Adrenal gland (tissue), 12 donors: ENCODE results near the gene ZSCAN9. TPM values are rescaled to one million over a fixed set of nuclear protein-coding genes. Genes with fewer than 3 reads are reported as not detected.

Source experiments
- DNase-seq, 7 donors: peaks; one replicate each; pipeline ENCODE4 v3.0.0-alpha.2; 2019 to 2020
- H3K27ac ChIP-seq, 5 donors: fragments of 200-600 bp; sonication (generic) in 4 of 5; 1 replicate in 3 of 5; 2 replicates in 2 of 5; pipeline versions ENCODE4 v1.5.1 to v1.8.0; 2016 to 2020; ENCODE audit warnings: mild to moderate bottlenecking in 1 of 5
- H3K27me3 ChIP-seq: fragments of 200-600 bp; 2 replicates; pipeline ENCODE4 v1.8.0; 2021
- H3K36me3 ChIP-seq, 2 donors: fragments of 200-600 bp; replicated peaks in 1 of 2; 1 replicate in 1 of 2; 2 replicates in 1 of 2; pipeline versions ENCODE4 v1.5.1 to v1.8.0; 2018 to 2022
- H3K4me1 ChIP-seq, 2 donors: fragments of 200-600 bp; replicated peaks in 1 of 2; 1 replicate in 1 of 2; 2 replicates in 1 of 2; pipeline versions ENCODE4 v1.5.1 to v1.8.0; 2018 to 2021
- H3K4me3 ChIP-seq, 4 donors: fragments of 200-600 bp; sonication (generic) in 3 of 4; one replicate each; pipeline ENCODE4 v1.5.1; 2016 to 2018
- H3K9me3 ChIP-seq, 3 donors: fragments of 200-600 bp; sonication (generic) in 1 of 3; replicated peaks in 1 of 3; 1 replicate in 2 of 3; 2 replicates in 1 of 3; pipeline versions ENCODE4 v1.5.1 to v1.8.0; 2016 to 2021
- CTCF ChIP-seq, 6 experiments: fragments of 450-650 bp in 4 of 6; fragments of 200-600 bp in 2 of 6; sonication (generic) in 1 of 6; IDR thresholded peaks; 1 replicate in 5 of 6; 2 replicates in 1 of 6; pipeline versions ENCODE4 v1.5.1 to v1.8.0; 2016 to 2021; ENCODE audit warnings: antibody characterized with exemption in 6 of 6, mild to moderate bottlenecking in 2 of 6, moderate library complexity in 1 of 6
- POLR2A ChIP-seq, 2 donors: fragments of 450-650 bp; IDR thresholded peaks; one replicate each; pipeline ENCODE4 v1.6.1; 2017; ENCODE audit warnings: antibody characterized with exemption in 2 of 2, mild to moderate bottlenecking in 2 of 2, moderate library complexity in 1 of 2
- WGBS, 4 donors: extraction: QIAGEN DNeasy Blood & Tissue Kit in 2 of 4; methylation state at CpG; one replicate each; pipeline versions ENCODE4 v1.1.5 to v1.1.7; 2013 to 2017; 5-methylcytosine and 5-hydroxymethylcytosine counted together
- intact Hi-C, 2 donors: fragments of 100-400 bp; cut with DNase I; formaldehyde crosslinking; loops; one replicate each; pipeline versions ENCODE4 v1.14.1 to v1.15.0; 2022 to 2023
- polyA plus RNA-seq, 3 donors: library from polyadenylated mRNA; stranded (reverse); fragments of 200-250 nt in 2 of 3; fragments of 350-450 nt in 1 of 3; fragmentation: Illumina TruSeq in 1 of 3; extraction: RNeasy Lipid Tissue Mini Kit (QIAGEN cat#74804) in 1 of 3; gene quantifications; one replicate each; pipeline ENCODE4 v1.2.3, GENCODE V29; 2013 to 2014
- total RNA-seq, 9 donors: library from RNA; depleted of rRNA in 4 of 9; stranded (reverse); fragments of >200 nt in 4 of 9; fragments of 120-200 nt in 1 of 9; fragmentation: NEBNext Ultra II Directional in 1 of 9; extraction: Animal tissue kit (Norgen Biotek cat#: 25700) in 1 of 9; gene quantifications; one replicate each; pipeline versions ENCODE4 v1.1.0 to v1.2.4, GENCODE V29; 2013 to 2023
- donor health status: healthy with polysubstance abuse.
- donor health status: Bipolar disorder and iron deficiency.
- donor health status: DM: yes; HTN: yes; CAD: no.
- donor health status: DM: no; HTN: no; CAD: no.
- donor health status: DM: no; HTN: no; CAD: no.
- donor health status: DM: yes; HTN: yes; CAD: no.

ZSCAN9 gene
- total and polyA plus RNA-seq, 12 donors = 1.8 to 30.8 (median 11.7) TPM

- Histone ChIP-seq H3K4me1 (peaks cover 14 to 32% of the 10 kb centered on the region in 2 donors), H3K27ac (peak within 1 kb of the TSS; percentile 53 to 89 (median 78)), H3K36me3 (peaks cover 0 to 5% of the 10 kb centered on the region in 2 donors), H3K9me3 (no peaks in the 10 kb centered on the region), H3K4me3 (peak within 1 kb of the TSS; percentile 36 to 82 (median 72)), H3K27me3 (no peaks in the 10 kb centered on the region)
- peak; percentile 79 to 88 (median 82) for DNase-seq
- WGBS, 4 donors = 0 to 1% (median 1%) methylated on average over 20 to 32 of the region's 32 CpGs
- intact Hi-C loops = no loop called here
- no peak for TF ChIP-seq CTCF (IDR thresholded peaks at IDR 0.05)
- TF ChIP-seq POLR2A (IDR thresholded peaks at IDR 0.05) = peak; percentile 76 to 81
These were observed 42.1 kb downstream of the ZSCAN9 start, which contains the start of gene ZSCAN26 for GRCh38 chr6:28266962-28267694. TSS of gene ZSCAN26 (plus strand) at chr6:28267143. CDS start at chr6:28271920, 4,777 bp downstream.

- H3K36me3 ChIP-seq = peaks cover 0 to 11% of the 10 kb centered on the region in 2 donors
- intact Hi-C loops = no loop called here
These were observed 42.6 kb downstream of the ZSCAN9 start for GRCh38 chr6:28267695-28268059.

GRCh38 chr6:28269492-28269891, 44.4 kb downstream of the ZSCAN9 start:
- TF ChIP-seq CTCF (IDR thresholded peaks at IDR 0.05) (no peak), POLR2A (IDR thresholded peaks at IDR 0.05) (peak in 1 of 2 donors; percentile 21)
- no peaks in the 10 kb centered on the region for H3K27me3 ChIP-seq
- H3K4me3 ChIP-seq = no peak overlapping the region
- intact Hi-C loops = no loop called here
- peak overlapping the region in 1 of 5 donors; percentile 55 for H3K27ac ChIP-seq
- peaks cover 14 to 32% of the 10 kb centered on the region in 2 donors for H3K4me1 ChIP-seq
- H3K9me3 ChIP-seq = no peaks in the 10 kb centered on the region
- peak in 2 of 7 donors; percentile 12 to 31 for DNase-seq
- peaks cover 0 to 29% of the 10 kb centered on the region in 2 donors for H3K36me3 ChIP-seq

More at GRCh38 chr6:28267695-28268059, 42.6 kb downstream of the ZSCAN9 start:
- Histone ChIP-seq H3K27me3 (no peaks in the 10 kb centered on the region), H3K4me1 (peaks cover 14 to 32% of the 10 kb centered on the region in 2 donors), H3K4me3 (peak overlapping the region in 3 of 4 donors; percentile 69 to 82 (median 75)), H3K9me3 (no peaks in the 10 kb centered on the region), H3K27ac (peak overlapping the region in 4 of 5 donors; percentile 64 to 89 (median 82))
- 0 to 7% (median 4%) methylated on average over 1 of the region's 1 CpG for WGBS, 4 donors
- TF ChIP-seq CTCF (IDR thresholded peaks at IDR 0.05) (no peak), POLR2A (IDR thresholded peaks at IDR 0.05) (no peak)
- no peak for DNase-seq

GRCh38 chr6:28274888-28275287, 49.8 kb downstream of the ZSCAN9 start:
- peaks cover 0 to 6% of the 10 kb centered on the region in 2 donors for H3K4me1 ChIP-seq
- TF ChIP-seq CTCF (IDR thresholded peaks at IDR 0.05) = no peak
- TF ChIP-seq POLR2A (IDR thresholded peaks at IDR 0.05) = no peak
- H3K9me3 ChIP-seq = no peaks in the 10 kb centered on the region
- intact Hi-C loops = no loop called here
- H3K4me3 ChIP-seq = no peak overlapping the region
- no peaks in the 10 kb centered on the region for H3K27me3 ChIP-seq
- DNase-seq = no peak
- no peak overlapping the region for H3K27ac ChIP-seq
- peaks cover 0 to 55% of the 10 kb centered on the region in 2 donors for H3K36me3 ChIP-seq
